ENCODE data around the gene SLC38A4. TPM values are rescaled to one million over a fixed set of nuclear protein-coding genes. Genes with fewer than 3 reads are reported as not detected.

The SLC38A4 gene
- total and polyA plus RNA-seq, 9 of the 15 experiments (the other 6 are each of a cell fraction or from before 2014, with no cell fraction given) = 0.16 TPM; not detected in 8

DNA sequence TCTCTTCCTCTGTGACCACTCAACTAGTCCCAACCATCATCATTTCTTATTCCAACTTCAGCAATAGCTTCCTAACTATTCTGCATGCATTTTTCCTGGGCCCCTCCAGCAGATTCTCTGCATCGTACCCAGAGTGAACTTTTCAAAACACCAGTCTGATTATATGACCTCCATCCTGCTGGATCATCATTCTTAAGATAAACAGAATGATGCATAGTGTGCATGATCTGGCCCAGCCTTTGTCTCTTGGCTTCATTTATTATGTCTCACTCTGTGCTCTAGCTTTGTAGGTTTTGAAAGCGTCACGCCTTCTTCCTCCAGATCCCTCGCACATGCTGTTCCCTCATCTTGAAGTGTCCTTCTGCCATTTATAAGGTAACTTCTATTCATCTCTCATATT lies 46.3 kb upstream of the SLC38A4 start:
- intact Hi-C loops (cut with micrococcal nuclease) = no loop called here
- no peak overlapping the region for H3K4me2 ChIP-seq (ENCODE audit: insufficient read depth, low read length)
- DNase-seq (ENCODE audit: extremely low read depth in 1 of 4, low spot score in 3 of 4) (no peak), FAIRE-seq (no peak), ATAC-seq (no peak)
- H3K9me1 ChIP-seq (ENCODE audit: control insufficient read depth, insufficient read depth, low read length) = no peaks in the 10 kb centered on the region
- H3K9ac ChIP-seq (ENCODE audit: insufficient read depth in 1 of 2, low read depth in 2 of 2, low read length in 2 of 2) = no peak overlapping the region
- H3K4me1 ChIP-seq (replicated peaks in 1 of 2; ENCODE audit: control insufficient read depth in 2 of 2, insufficient read depth in 2 of 2, low read length in 2 of 2) = no peaks in the 10 kb centered on the region
- no peak overlapping the region for H3K27ac ChIP-seq (ENCODE audit: extremely low read depth, low read depth, low read length)
- no peaks in the 10 kb centered on the region for H3K27me3 ChIP-seq (ENCODE audit: control insufficient read depth in 2 of 2, insufficient read depth in 2 of 2, low read length in 2 of 2)
- H2AFZ ChIP-seq (ENCODE audit: low read depth, low read length) = no peak overlapping the region
- H3K4me3 ChIP-seq = no peak overlapping the region
- H3K79me2 ChIP-seq (ENCODE audit: control insufficient read depth, insufficient read depth, low read length) = no peaks in the 10 kb centered on the region
- H3K9me3 ChIP-seq (replicated peaks; ENCODE audit: control insufficient read depth, insufficient read depth, low read depth, low read length) = no peaks in the 10 kb centered on the region
- no TSS peak for BruUV-seq (replicated peaks)
- TF ChIP-seq FIP1L1 (IDR thresholded peaks at IDR 0.05; ENCODE audit: low read depth, low read length, poor library complexity, severe bottlenecking) (no peak), MXD1 (CRISPR knock-in tag; IDR thresholded peaks at IDR 0.05; ENCODE audit: borderline replicate concordance, poor library complexity, severe bottlenecking) (no peak), SETDB1 (IDR thresholded peaks at IDR 0.05; ENCODE audit: low read length) (no peak), HNRNPUL1 (IDR thresholded peaks at IDR 0.05; ENCODE audit: low read length) (no peak), EZH2 (IDR thresholded peaks at IDR 0.05; ENCODE audit: borderline replicate concordance, low read depth, low read length) (no peak), FUS (optimal IDR thresholded peaks at IDR 0.05; ENCODE audit: low read depth, low read length) (no peak)
- TF ChIP-seq, protein P1, sequence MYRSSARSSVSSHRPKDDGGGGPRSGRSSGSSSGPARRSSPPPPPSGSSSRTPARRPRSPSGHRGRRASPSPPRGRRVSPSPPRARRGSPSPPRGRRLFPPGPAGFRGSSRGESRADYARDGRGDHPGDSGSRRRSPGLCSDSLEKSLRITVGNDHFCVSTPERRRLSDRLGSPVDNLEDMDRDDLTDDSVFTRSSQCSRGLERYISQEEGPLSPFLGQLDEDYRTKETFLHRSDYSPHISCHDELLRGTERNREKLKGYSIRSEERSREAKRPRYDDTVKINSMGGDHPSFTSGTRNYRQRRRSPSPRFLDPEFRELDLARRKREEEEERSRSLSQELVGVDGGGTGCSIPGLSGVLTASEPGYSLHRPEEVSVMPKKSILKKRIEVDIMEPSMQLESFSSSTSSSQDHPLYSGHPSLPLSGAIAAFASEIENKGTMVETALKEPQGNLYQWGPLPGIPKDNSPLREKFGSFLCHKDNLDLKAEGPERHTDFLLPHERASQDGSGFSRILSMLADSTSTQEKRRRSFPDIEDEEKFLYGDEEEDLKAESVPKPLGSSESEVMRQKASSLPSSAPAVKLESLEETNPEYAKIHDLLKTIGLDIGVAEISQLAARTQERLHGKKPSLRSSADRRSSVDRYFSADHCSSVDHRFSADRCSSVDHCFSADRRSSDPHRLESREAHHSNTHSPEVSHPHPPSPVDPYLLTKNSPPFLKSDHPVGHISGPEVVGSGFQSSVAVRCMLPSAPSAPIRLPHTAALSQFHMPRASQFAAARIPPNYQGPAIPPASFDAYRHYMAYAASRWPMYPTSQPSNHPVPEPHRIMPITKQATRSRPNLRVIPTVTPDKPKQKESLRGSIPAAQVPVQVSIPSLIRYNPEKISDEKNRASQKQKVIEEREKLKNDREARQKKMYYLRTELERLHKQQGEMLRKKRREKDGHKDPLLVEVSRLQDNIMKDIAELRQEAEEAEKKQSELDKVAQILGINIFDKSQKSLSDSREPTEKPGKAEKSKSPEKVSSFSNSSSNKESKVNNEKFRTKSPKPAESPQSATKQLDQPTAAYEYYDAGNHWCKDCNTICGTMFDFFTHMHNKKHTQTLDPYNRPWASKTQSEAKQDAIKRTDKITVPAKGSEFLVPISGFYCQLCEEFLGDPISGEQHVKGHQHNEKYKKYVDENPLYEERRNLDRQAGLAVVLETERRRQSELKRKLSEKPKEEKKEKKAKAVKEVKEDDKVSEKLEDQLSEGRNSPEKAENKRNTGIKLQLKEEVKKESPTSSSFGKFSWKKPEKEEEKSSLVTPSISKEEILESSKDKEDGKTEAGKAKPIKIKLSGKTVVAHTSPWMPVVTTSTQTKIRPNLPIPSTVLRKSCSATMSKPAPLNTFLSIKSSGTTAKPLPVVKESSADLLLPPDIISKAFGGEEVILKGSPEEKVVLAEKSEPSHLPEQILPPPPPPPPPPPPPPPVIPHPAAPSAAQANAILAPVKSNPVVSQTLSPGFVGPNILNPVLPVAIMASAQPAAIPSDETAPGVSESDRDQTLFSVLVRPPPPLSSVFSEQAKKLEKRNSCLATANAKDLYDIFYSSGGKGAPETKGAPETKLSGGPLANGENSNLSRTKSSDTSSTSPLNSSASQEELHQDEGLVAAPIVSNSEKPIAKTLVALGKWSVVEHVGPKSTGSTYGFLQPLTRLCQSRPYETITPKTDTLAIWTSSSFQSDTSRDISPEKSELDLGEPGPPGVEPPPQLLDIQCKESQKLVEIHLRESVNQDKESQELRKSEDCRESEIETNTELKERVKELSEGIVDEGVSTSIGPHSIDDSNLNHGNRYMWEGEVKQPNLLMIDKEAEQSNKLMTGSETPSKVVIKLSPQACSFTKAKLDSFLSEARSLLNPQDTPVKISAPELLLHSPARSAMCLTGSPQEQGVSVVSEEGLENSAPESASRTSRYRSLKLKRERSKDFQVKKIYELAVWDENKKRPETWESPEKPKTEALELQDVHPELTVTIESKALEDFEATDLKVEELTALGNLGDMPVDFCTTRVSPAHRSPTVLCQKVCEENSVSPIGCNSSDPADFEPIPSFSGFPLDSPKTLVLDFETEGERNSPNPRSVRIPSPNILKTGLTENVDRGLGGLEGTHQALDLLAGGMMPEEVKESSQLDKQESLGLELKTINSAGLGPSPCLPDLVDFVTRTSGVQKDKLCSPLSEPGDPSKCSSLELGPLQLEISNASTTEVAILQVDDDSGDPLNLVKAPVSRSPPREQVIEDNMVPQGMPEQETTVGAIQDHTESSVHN (IDR thresholded peaks at IDR 0.05; ENCODE audit: borderline replicate concordance in 1 of 2, low read depth in 1 of 2) = no peak
- ChIA-PET POLR2A (no interaction called here), CTCF (ENCODE audit: low intra/inter-chr PET ratio) (no interaction called here)
- no peaks in the 10 kb centered on the region for H4K20me1 ChIP-seq (replicated peaks; ENCODE audit: control insufficient read depth, insufficient read depth, low read length)
- no peaks in the 10 kb centered on the region for H3K36me3 ChIP-seq (ENCODE audit: control insufficient read depth, insufficient read depth, low read length)
- in situ Hi-C loops (cut with MboI) = no loop called here
- 0% methylated on average over 4 of the region's 4 CpGs for WGBS (ENCODE audit: insufficient coverage, low coverage, missing lambda C conversion rate)
